Aorta (tissue), 5 donors: Measurements from ENCODE around the gene EXD2. TPM values are rescaled to one million over a fixed set of nuclear protein-coding genes. Genes with fewer than 3 reads are reported as not detected.
A peak's percentile ranks its signal among the peaks of the same experiment; 100 is the strongest.
"Not testable (repeated sequence)": the region's sequence is repeated elsewhere in the genome, so short reads cannot be mapped to it uniquely, and the experiment has no call there.

Experiments
- ATAC-seq: fragments of 200-7000 bp; cut with Tn5 transposase; one replicate; pipeline ENCODE4 v1.9.1; 2022; ENCODE audit warnings: moderate library complexity; ENCODE audit not compliant: low FRiP score
- DNase-seq, 2 donors: peaks; one replicate each; pipeline ENCODE4 v3.0.0-alpha.2; 2020
- H3K27ac ChIP-seq, 2 donors: one replicate each; pipeline ENCODE4 v1.5.1; 2013; ENCODE audit warnings: low read length in 2 of 2, mild to moderate bottlenecking in 2 of 2, moderate library complexity in 2 of 2, control low read depth in 1 of 2, inconsistent platforms in 1 of 2, low read depth in 1 of 2
- H3K27me3 ChIP-seq, 2 donors: one replicate each; pipeline ENCODE4 v1.6.1; 2013; ENCODE audit warnings: control low read depth in 1 of 2, low read length in 1 of 2, mild to moderate bottlenecking in 1 of 2, moderate library complexity in 1 of 2; ENCODE audit not compliant: insufficient read depth in 2 of 2, control insufficient read depth in 1 of 2
- H3K36me3 ChIP-seq, 2 donors: one replicate each; pipeline ENCODE4 v1.6.1; 2013; ENCODE audit warnings: control low read depth in 1 of 2, low read length in 1 of 2, mild to moderate bottlenecking in 1 of 2; ENCODE audit not compliant: insufficient read depth in 2 of 2, control insufficient read depth in 1 of 2
- H3K4me1 ChIP-seq, 2 donors: one replicate each; pipeline ENCODE4 v1.6.1; 2013; ENCODE audit warnings: low read length in 2 of 2, control low read depth in 1 of 2, mild to moderate bottlenecking in 1 of 2, moderate library complexity in 1 of 2; ENCODE audit not compliant: insufficient read depth in 2 of 2, control insufficient read depth in 1 of 2
- H3K4me3 ChIP-seq, 2 donors: one replicate each; pipeline ENCODE4 v1.5.1; 2013; ENCODE audit warnings: low read length in 2 of 2, control low read depth in 1 of 2, mild to moderate bottlenecking in 1 of 2
- H3K9me3 ChIP-seq: one replicate; pipeline ENCODE4 v1.6.1; 2013; ENCODE audit warnings: mild to moderate bottlenecking, low read length; ENCODE audit not compliant: control insufficient read depth
- WGBS, 2 donors: extraction: QIAGEN DNeasy Blood & Tissue Kit; methylation state at CpG; one replicate each; pipeline ENCODE4 v1.1.7; 2013; 5-methylcytosine and 5-hydroxymethylcytosine counted together
- intact Hi-C, 2 donors: fragments of 100-400 bp; cut with DNase I; formaldehyde crosslinking; loops; one replicate each; pipeline versions ENCODE4 v1.14.2 to v1.15.0; 2022
- polyA plus RNA-seq, 2 donors: library from polyadenylated mRNA; stranded (reverse); fragments of 200-250 nt; gene quantifications; one replicate each; pipeline ENCODE4 v1.2.3, GENCODE V29; 2013
- total RNA-seq, 2 donors: library from RNA; stranded (reverse); fragmentation: NEBNext Ultra II Directional; extraction: Animal tissue kit (Norgen Biotek cat#: 25700); gene quantifications; one replicate each; pipeline ENCODE4 v1.2.1, GENCODE V29; 2021
- donor health status: healthy with polysubstance abuse.
- donor health status: Bipolar disorder and iron deficiency.
- donor health status: DM: no; HTN: no; CAD: no.
- donor health status: DM: no; HTN: no; CAD: no.
- donor health status: DM: yes; HTN: yes; CAD: no.

EXD2 gene
- total and polyA plus RNA-seq, 4 donors, result 4.5 to 19.4 (median 12.0) TPM

GRCh38 chr14:69269381-69269780 lies 78.1 kb downstream of the EXD2 start:
- Histone ChIP-seq H3K27ac (no peak overlapping the region), H3K4me3 (no peak overlapping the region), H3K27me3 (no peaks in the 10 kb centered on the region), H3K36me3 (no peaks in the 10 kb centered on the region), H3K4me1 (no peaks in the 10 kb centered on the region), H3K9me3 (no peaks in the 10 kb centered on the region)
- DNase-seq, result no peak
- 89% methylated on average over 1 of the region's 1 CpG for WGBS, 2 donors
- intact Hi-C loops, result loop anchor here in 1 of 2 donors (10.0 kb wide), 1 partner anchor 85 kb away; no protein-coding TSS in a partner anchor
- no peak for ATAC-seq

- intact Hi-C loops, result no loop called here
- Histone ChIP-seq H3K4me1 (no peaks in the 10 kb centered on the region), H3K9me3 (no peaks in the 10 kb centered on the region), H3K4me3 (no peak overlapping the region), H3K27me3 (no peaks in the 10 kb centered on the region), H3K36me3 (no peaks in the 10 kb centered on the region), H3K27ac (no peak overlapping the region)
- WGBS, 2 donors, result 90 to 92% methylated on average over 10 of the region's 10 CpGs
- ATAC-seq (no peak), DNase-seq (no peak)
Observed at GRCh38 chr14:69270097-69270496, 78.8 kb downstream of the EXD2 start.

- Histone ChIP-seq H3K27ac (no peak overlapping the region), H3K36me3 (no peaks in the 10 kb centered on the region), H3K27me3 (no peaks in the 10 kb centered on the region), H3K4me1 (no peaks in the 10 kb centered on the region), H3K4me3 (no peak overlapping the region), H3K9me3 (no peaks in the 10 kb centered on the region)
- DNase-seq (no peak), ATAC-seq (no peak)
- intact Hi-C loops, result no loop called here
- 85 to 86% methylated on average over 21 of the region's 21 CpGs for WGBS, 2 donors
Observed at GRCh38 chr14:69270795-69271708, 79.8 kb downstream of the EXD2 start.

- H3K27ac ChIP-seq, result no peak overlapping the region
- DNase-seq (no peak), ATAC-seq (no peak)
- H3K27me3 ChIP-seq, result no peaks in the 10 kb centered on the region
- 37 to 57% methylated on average over 2 of the region's 2 CpGs for WGBS, 2 donors
- H3K36me3 ChIP-seq, result no peaks in the 10 kb centered on the region
- no peaks in the 10 kb centered on the region for H3K4me1 ChIP-seq
- H3K9me3 ChIP-seq, result no peaks in the 10 kb centered on the region
- no peak overlapping the region for H3K4me3 ChIP-seq
- intact Hi-C loops, result no loop called here
Observed at GRCh38 chr14:69274321-69274720, 83.0 kb downstream of the EXD2 start.

- 98 to 100% methylated on average over 2 of the region's 2 CpGs for WGBS, 2 donors
- no peak for ATAC-seq
- no peaks in the 10 kb centered on the region for H3K27me3 ChIP-seq
- H3K4me1 ChIP-seq, result no peaks in the 10 kb centered on the region
- DNase-seq, result no peak
- H3K27ac ChIP-seq, result no peak overlapping the region
- H3K9me3 ChIP-seq, result no peaks in the 10 kb centered on the region
- no peaks in the 10 kb centered on the region for H3K36me3 ChIP-seq
- H3K4me3 ChIP-seq, result no peak overlapping the region
- intact Hi-C loops, result no loop called here
Observed at GRCh38 chr14:69275331-69275730, 84.0 kb downstream of the EXD2 start.

GRCh38 chr14:69277356-69277755 lies 86.1 kb downstream of the EXD2 start:
- H3K27me3 ChIP-seq, H3K36me3 ChIP-seq, H3K4me1 ChIP-seq, H3K9me3 ChIP-seq, ATAC-seq, H3K4me3 ChIP-seq, intact Hi-C loops, DNase-seq, H3K27ac ChIP-seq: not testable (repeated sequence)
- WGBS, 2 donors, result 91 to 100% methylated on average over 2 to 3 of the region's 3 CpGs

GRCh38 chr14:69280746-69281291 lies 89.5 kb downstream of the EXD2 start:
- H3K36me3 ChIP-seq, result no peaks in the 10 kb centered on the region

GRCh38 chr14:69281450-69282169 lies 90.3 kb downstream of the EXD2 start:
- Histone ChIP-seq H3K9me3 (no peaks in the 10 kb centered on the region), H3K27me3 (no peaks in the 10 kb centered on the region), H3K27ac (no peak overlapping the region), H3K4me3 (no peak overlapping the region), H3K36me3 (no peaks in the 10 kb centered on the region), H3K4me1 (no peaks in the 10 kb centered on the region)
- 75 to 82% methylated on average over 10 of the region's 10 CpGs for WGBS, 2 donors
- DNase-seq, result peak in 1 of 2 donors; percentile 13
- no peak for ATAC-seq
- intact Hi-C loops, result no loop called here

More at GRCh38 chr14:69280746-69281291, 89.5 kb downstream of the EXD2 start:
- intact Hi-C loops, result no loop called here
- Histone ChIP-seq H3K27ac (no peak overlapping the region), H3K9me3 (no peaks in the 10 kb centered on the region), H3K4me3 (no peak overlapping the region), H3K4me1 (no peaks in the 10 kb centered on the region), H3K27me3 (no peaks in the 10 kb centered on the region)
- peak in 1 of 2 donors; percentile 37 for DNase-seq
- WGBS, 2 donors, result 90 to 93% methylated on average over 9 of the region's 9 CpGs
- no peak for ATAC-seq
